ENCODE results near the gene NFU1. TPM values are rescaled to one million over a fixed set of nuclear protein-coding genes. Genes with fewer than 3 reads are reported as not detected.

NFU1 gene
- total and polyA plus RNA-seq, 2 of the 8 experiments (the other 6 are each of a cell fraction or from before 2014, with no cell fraction given) = 18.4 to 45.5 TPM

- Histone ChIP-seq H3K79me1 (ENCODE audit: low read depth, low read length) (peaks cover 4% of the 10 kb centered on the region), H3K23me2 (ENCODE audit: low read depth, low read length) (peaks cover 2% of the 10 kb centered on the region; the same call in 1 of the 2 replicates), H3K4ac (replicated peaks; ENCODE audit: insufficient read length, low read depth, low read length) (no peak overlapping the region), H3K4me3 (ENCODE audit: extremely low read depth in 1 of 4, insufficient read depth in 2 of 4, low read depth in 3 of 4, low read length in 4 of 4) (peak overlapping the region in 2 of 4 experiments; percentile 65 to 77; a peak in 5 of 8 replicates), H2BK20ac (ENCODE audit: low read length) (no peak overlapping the region), H2BK12ac (ENCODE audit: low read depth, low read length) (no peak overlapping the region), H3K14ac (ENCODE audit: insufficient read length) (no peak overlapping the region), H3K79me2 (ENCODE audit: control insufficient read depth in 1 of 2, insufficient read depth in 2 of 2, low read length in 2 of 2) (peaks cover 0 to 56% of the 10 kb centered on the region in 2 experiments; a peak in 3 of 4 replicates), H4K20me1 (replicated peaks in 1 of 2; ENCODE audit: control insufficient read depth in 1 of 2, insufficient read depth in 2 of 2, low read length in 2 of 2) (peaks cover 2 to 4% of the 10 kb centered on the region in 2 experiments), H3K9ac (replicated peaks in 1 of 4; ENCODE audit: extremely low read depth in 1 of 4, low read depth in 3 of 4, low read length in 3 of 4) (no peak overlapping the region), H2BK15ac (ENCODE audit: low read length) (no peak overlapping the region), H2BK5ac (ENCODE audit: low read depth, low read length) (no peak overlapping the region), H2BK120ac (replicated peaks; ENCODE audit: low read depth, low read length) (no peak overlapping the region), H4K91ac (replicated peaks; ENCODE audit: insufficient read length, low read length) (no peak overlapping the region), H2AFZ (ENCODE audit: low read length) (no peak overlapping the region), H3K36me3 (ENCODE audit: control insufficient read depth in 2 of 4, insufficient read depth in 4 of 4, low read length in 3 of 4) (peaks cover 0 to 4% (median 0%) of the 10 kb centered on the region in 4 experiments; a peak in 1 of 8 replicates), H3K4me1 (replicated peaks in 1 of 4; ENCODE audit: control insufficient read depth in 3 of 4, insufficient read depth in 4 of 4, low read length in 3 of 4) (peaks cover 0 to 5% (median 0%) of the 10 kb centered on the region in 4 experiments; a peak in 3 of 7 replicates), H4K5ac (ENCODE audit: insufficient read length, low read depth, low read length) (no peak overlapping the region), H2AK5ac (ENCODE audit: low read depth, low read length) (no peak overlapping the region), H3K23ac (ENCODE audit: insufficient read length) (no peak overlapping the region), H3K27me3 (replicated peaks in 1 of 4; ENCODE audit: control insufficient read depth in 3 of 4, extremely low read depth in 1 of 4, insufficient read depth in 3 of 4, low read length in 3 of 4) (no peaks in the 10 kb centered on the region), H3K27ac (ENCODE audit: low read depth, low read length) (no peak overlapping the region), H4K8ac (ENCODE audit: extremely low read depth, insufficient read depth, low read length) (no peak overlapping the region), H3K18ac (ENCODE audit: extremely low read depth, low read length) (no peak overlapping the region), H3K9me3 (ENCODE audit: insufficient read depth in 2 of 2, low read depth in 1 of 2, low read length in 1 of 2) (no peaks in the 10 kb centered on the region), H3K56ac (replicated peaks; ENCODE audit: insufficient read length, low read depth, low read length) (no peak overlapping the region), H3K4me2 (ENCODE audit: insufficient read depth in 1 of 2, low read depth in 2 of 2, low read length in 2 of 2) (peak overlapping the region; percentile 71 to 76; a peak in 3 of 4 replicates)
- no peak for TF ChIP-seq EGR1 (IDR thresholded peaks at IDR 0.05; ENCODE audit: borderline replicate concordance, low read depth, low read length)
- no peak for TF ChIP-seq EP300 (IDR thresholded peaks at IDR 0.05; ENCODE audit: borderline replicate concordance in 1 of 2, low read depth in 2 of 2, low read length in 2 of 2)
- TF ChIP-seq TAF7 (optimal IDR thresholded peaks at IDR 0.05; ENCODE audit: borderline replicate concordance, low read depth, low read length) = no peak
- TF ChIP-seq CHD1 (IDR thresholded peaks at IDR 0.05; ENCODE audit: low read depth, low read length) = no peak
- TF ChIP-seq SRF (IDR thresholded peaks at IDR 0.05; ENCODE audit: low read depth, low read length) = no peak
- no peak for TF ChIP-seq HDAC2 (IDR thresholded peaks at IDR 0.05; ENCODE audit: borderline replicate concordance in 1 of 2, low read depth in 2 of 2, low read length in 2 of 2)
- no peak for TF ChIP-seq KDM1A (IDR thresholded peaks at IDR 0.05; ENCODE audit: borderline replicate concordance, low read length)
- TF ChIP-seq CEBPB (IDR thresholded peaks at IDR 0.05; ENCODE audit: low read depth, low read length) = no peak
- no peak for DNase-seq (ENCODE audit: low read depth in 1 of 2, low spot score in 2 of 2)
- ChIA-PET POLR2A (ENCODE audit: partially characterized antibody) (interaction anchor here (1.3 to 3.0 kb wide), 2 partner anchors 10 to 63 kb away, joined by 3 to 7 read pairs; no protein-coding TSS in a partner anchor), CTCF (ENCODE audit: partially characterized antibody) (interaction anchor here (0.7 to 1.7 kb wide), 3 partner anchors 10 to 339 kb away, joined by 3 to 12 read pairs (median 3); no protein-coding TSS in a partner anchor)
- FAIRE-seq = no peak
- 78% methylated on average over 8 of the region's 8 CpGs; no CpG with 5 or more reads in 1 of the 2 experiments for WGBS, 2 experiments (ENCODE audit: extremely low coverage in 1 of 2, insufficient coverage in 1 of 2, insufficient read length in 1 of 2, insufficient replicate concordance in 2 of 2, low coverage in 1 of 2, low lambda C conversion rate in 2 of 2, missing lambda C conversion rate in 1 of 2)
Measured at GRCh38 chr2:69385443-69386151, 51.6 kb downstream of the NFU1 start.
